SK-N-MC (cell line): ENCODE results near the gene CASKIN2.

Experiments used
- DNase-seq: peaks from one replicate; pipeline ENCODE4 v3.0.0-alpha.2; 2011; ENCODE audit warnings: low read depth, low spot score
- H3K27ac ChIP-seq: fragments of 200-600 bp; sonication (generic); 2 replicates; pipeline ENCODE4 v1.5.1; 2016; ENCODE audit warnings: mixed run types
- H3K36me3 ChIP-seq: fragments of 200-600 bp; sonication (generic); 2 replicates; pipeline ENCODE4 v1.6.1; 2017; ENCODE audit warnings: antibody characterized with exemption, low read length, mixed read lengths; ENCODE audit not compliant: insufficient read depth
- H3K4me3 ChIP-seq: fragments of 200-600 bp; sonication (generic); 2 replicates; pipeline ENCODE4 v1.5.1; 2016
- H3K9ac ChIP-seq: fragments of 200-600 bp; sonication (generic); 2 replicates; pipeline ENCODE4 v1.8.0; 2017; ENCODE audit warnings: mixed run types, mixed read lengths; ENCODE audit not compliant: insufficient read length
- H3K9me3 ChIP-seq: fragments of 200-600 bp; sonication (generic); 2 replicates; pipeline ENCODE4 v1.6.1; 2017; ENCODE audit warnings: low read depth, mild to moderate bottlenecking, antibody characterized with exemption, low read length, moderate library complexity, mixed read lengths
- EZH2 ChIP-seq: fragments of 200-600 bp; sonication (generic); IDR thresholded peaks from one replicate; pipeline ENCODE4 v1.6.1; 2017; ENCODE audit warnings: antibody characterized with exemption
- FOXP2 ChIP-seq: optimal IDR thresholded peaks from 2 replicates; pipeline ENCODE3; 2011; ENCODE audit warnings: mild to moderate bottlenecking, moderate library complexity; ENCODE audit not compliant: insufficient read depth; ENCODE audit errors: extremely low read length, control extremely low read depth
- POLR2AphosphoS5 ChIP-seq: IDR thresholded peaks from 2 replicates; pipeline ENCODE4 v1.6.1; 2012; ENCODE audit warnings: mild to moderate bottlenecking, low read depth, low read length, borderline replicate concordance

CASKIN2 gene

GRCh38 chr17:75499313-75500022, 15.9 kb downstream of the CASKIN2 start:
- H3K4me3 ChIP-seq: no peak overlapping the region
- no peaks in the 10 kb centered on the region for H3K9me3 ChIP-seq
- TF ChIP-seq POLR2AphosphoS5 (no peak), EZH2 (no peak), FOXP2 (no peak)
- DNase-seq: no peak
- 0 out of 2 replicates have a peak overlapping the region, but pooled peaks have one; percentile 25 for H3K27ac ChIP-seq
- H3K9ac ChIP-seq: no peak overlapping the region
- peaks cover 3% of the 10 kb centered on the region; the same call in 1 of the 2 replicates for H3K36me3 ChIP-seq

GRCh38 chr17:75498726-75499213, 16.6 kb downstream of the CASKIN2 start:
- no peak for DNase-seq
- H3K27ac ChIP-seq: no peak overlapping the region
- H3K4me3 ChIP-seq: no peak overlapping the region
- no peaks in the 10 kb centered on the region for H3K9me3 ChIP-seq
- TF ChIP-seq POLR2AphosphoS5 (no peak), EZH2 (no peak), FOXP2 (no peak)
- H3K36me3 ChIP-seq: peaks cover 3% of the 10 kb centered on the region; the same call in 1 of the 2 replicates
- H3K9ac ChIP-seq: no peak overlapping the region

- no peak overlapping the region for H3K9ac ChIP-seq
- TF ChIP-seq FOXP2 (no peak), POLR2AphosphoS5 (no peak)
- H3K36me3 ChIP-seq: peaks cover 3% of the 10 kb centered on the region; the same call in 1 of the 2 replicates
- no peak overlapping the region for H3K4me3 ChIP-seq
- no peak overlapping the region for H3K27ac ChIP-seq
- no peaks in the 10 kb centered on the region for H3K9me3 ChIP-seq
- DNase-seq: no peak
Observed at GRCh38 chr17:75498039-75498725, 17.2 kb downstream of the CASKIN2 start.

- Histone ChIP-seq H3K27ac (no peak overlapping the region), H3K36me3 (peaks cover 3% of the 10 kb centered on the region; the same call in 1 of the 2 replicates), H3K9me3 (no peaks in the 10 kb centered on the region), H3K9ac (no peak overlapping the region), H3K4me3 (no peak overlapping the region)
- DNase-seq: no peak
- TF ChIP-seq FOXP2 (no peak), EZH2 (no peak), POLR2AphosphoS5 (no peak)
Observed at GRCh38 chr17:75496005-75496404, 19.3 kb downstream of the CASKIN2 start.

GRCh38 chr17:75494326-75494877, 20.9 kb downstream of the CASKIN2 start:
- peaks cover under 1% of the 10 kb centered on the region; the same call in 1 of the 2 replicates for H3K36me3 ChIP-seq
- no peak overlapping the region for H3K27ac ChIP-seq
- DNase-seq: no peak
- no peak for TF ChIP-seq EZH2
- TF ChIP-seq FOXP2: no peak
- TF ChIP-seq POLR2AphosphoS5: no peak
- no peak overlapping the region for H3K9ac ChIP-seq
- no peak overlapping the region for H3K4me3 ChIP-seq
- no peaks in the 10 kb centered on the region for H3K9me3 ChIP-seq

GRCh38 chr17:75493476-75494129, 21.7 kb downstream of the CASKIN2 start:
- no peak overlapping the region for H3K4me3 ChIP-seq
- DNase-seq: no peak
- no peak overlapping the region for H3K27ac ChIP-seq
- H3K9ac ChIP-seq: no peak overlapping the region
- H3K36me3 ChIP-seq: no peaks in the 10 kb centered on the region; the same call in 1 of the 2 replicates
- no peaks in the 10 kb centered on the region for H3K9me3 ChIP-seq
- TF ChIP-seq FOXP2: no peak

GRCh38 chr17:75492555-75493168, 22.7 kb downstream of the CASKIN2 start:
- TF ChIP-seq FOXP2 (no peak), POLR2AphosphoS5 (no peak), EZH2 (no peak)
- H3K9me3 ChIP-seq: no peaks in the 10 kb centered on the region
- DNase-seq: no peak
- H3K4me3 ChIP-seq: no peak overlapping the region
- H3K27ac ChIP-seq: no peak overlapping the region
- no peaks in the 10 kb centered on the region; the same call in 1 of the 2 replicates for H3K36me3 ChIP-seq
- no peak overlapping the region for H3K9ac ChIP-seq

GRCh38 chr17:75491680-75492079, 23.7 kb downstream of the CASKIN2 start:
- H3K9ac ChIP-seq: no peak overlapping the region
- no peaks in the 10 kb centered on the region for H3K9me3 ChIP-seq
- no peaks in the 10 kb centered on the region; the same call in 1 of the 2 replicates for H3K36me3 ChIP-seq
- TF ChIP-seq EZH2 (no peak), FOXP2 (no peak)
- H3K4me3 ChIP-seq: no peak overlapping the region
- H3K27ac ChIP-seq: no peak overlapping the region
- no peak for DNase-seq
